GM18867 (cell line): Measurements from ENCODE around the gene ZSWIM4.
"Not testable (repeated sequence)": the region's sequence is repeated elsewhere in the genome, so short reads cannot be mapped to it uniquely, and the experiment has no call there.

Source experiments
- ATAC-seq: cut with Tn5 transposase; IDR thresholded peaks from one replicate; pipeline ENCODE4 v1.9.1; 2021; ENCODE audit warnings: mild to moderate bottlenecking, moderate library complexity; ENCODE audit not compliant: unreplicated experiment

ZSWIM4 gene

DNA sequence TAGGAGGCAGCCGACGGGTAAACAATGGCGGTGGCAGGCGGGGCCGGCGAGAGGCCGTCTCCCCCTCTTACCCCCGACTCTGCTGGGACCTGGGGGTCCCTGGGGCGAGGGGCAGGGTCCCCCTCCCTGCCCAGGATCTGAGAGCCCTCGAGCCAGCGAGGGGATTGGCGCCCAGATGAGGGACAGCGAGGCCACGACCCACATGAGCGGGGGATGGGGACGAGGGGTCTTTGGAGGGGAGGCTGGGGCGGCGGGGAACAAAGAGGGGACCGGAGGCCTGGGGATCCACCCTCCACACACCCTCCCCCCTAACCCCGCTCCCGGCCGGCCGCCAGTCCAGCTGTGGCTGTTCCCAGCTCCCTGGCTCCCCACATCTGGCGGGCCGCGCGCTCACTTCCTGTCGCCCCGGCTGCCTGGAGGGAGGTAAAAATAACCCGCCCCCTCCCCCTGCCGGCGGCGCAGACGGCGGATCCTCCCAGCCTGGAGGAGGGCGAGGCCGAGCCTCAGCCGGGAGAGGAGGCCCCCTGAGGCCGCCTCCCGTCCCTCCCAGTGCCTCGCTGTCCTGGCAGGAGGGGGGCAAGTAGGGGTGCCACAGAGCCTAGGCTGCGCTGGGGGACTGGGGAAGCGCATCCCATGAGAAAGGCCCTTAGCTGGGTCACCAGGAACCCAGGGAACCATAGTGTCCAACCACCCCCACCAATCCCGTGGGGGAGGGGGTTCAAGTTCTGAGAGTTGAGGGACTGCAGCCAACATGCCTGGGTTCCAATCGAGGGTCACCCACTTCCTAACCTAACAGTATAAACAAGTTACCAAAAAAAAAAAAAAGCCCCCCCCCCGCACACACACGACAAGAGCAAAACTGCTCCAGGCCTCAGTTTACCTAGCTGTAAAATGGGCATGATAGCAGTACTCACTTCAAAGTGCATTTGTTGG lies 52.4 kb downstream of the ZSWIM4 start:
- ATAC-seq, result no peak

GRCh38 chr19:13848340-13848677 lies 53.1 kb downstream of the ZSWIM4 start:
- ATAC-seq, result no peak

DNA sequence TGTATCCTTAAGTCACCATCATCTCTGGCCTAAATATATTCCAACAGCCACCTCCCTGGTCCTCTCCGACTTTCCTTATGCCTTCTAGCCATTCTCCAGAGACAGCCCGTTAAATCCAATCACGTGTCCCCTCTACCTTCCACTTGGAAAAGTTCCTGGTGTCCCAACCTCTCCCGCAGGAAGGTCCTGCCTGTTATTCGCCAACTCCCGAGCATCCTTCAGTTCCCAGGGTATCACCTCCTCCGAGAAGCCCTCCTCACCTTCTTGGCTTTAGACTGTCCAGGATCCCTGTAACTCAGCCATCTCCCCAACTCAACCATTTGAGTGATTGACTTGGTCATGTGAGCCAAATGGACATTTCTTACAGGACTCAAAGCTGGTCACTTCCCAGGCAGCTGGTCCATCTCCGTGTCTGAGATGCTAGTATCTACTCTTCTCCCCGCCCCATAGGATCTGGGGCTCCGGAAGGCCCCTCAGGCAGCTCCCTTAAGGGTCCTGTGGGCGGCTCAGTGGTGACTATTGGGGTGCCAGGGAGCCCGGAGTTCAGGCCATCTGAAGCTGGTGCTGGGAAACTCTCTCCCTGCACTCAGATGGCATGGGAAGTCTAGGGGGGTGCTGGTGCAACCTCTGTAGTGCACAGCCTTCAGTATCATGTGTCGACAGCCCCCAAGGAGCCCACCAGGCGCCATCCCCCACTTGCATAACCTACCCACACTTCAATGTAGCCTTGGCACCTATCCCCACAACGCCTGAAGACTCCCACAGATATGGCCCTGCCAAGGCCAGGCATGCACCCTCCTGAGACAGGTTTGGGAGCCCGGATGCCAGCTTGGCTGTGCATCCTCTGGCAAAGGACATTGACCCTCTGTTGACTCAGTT lies 53.8 kb downstream of the ZSWIM4 start:
- no peak for ATAC-seq

GRCh38 chr19:13849991-13850909 lies 55.0 kb downstream of the ZSWIM4 start:
- ATAC-seq, result no peak

- ATAC-seq, result no peak
Measured at GRCh38 chr19:13850910-13851733, 55.9 kb downstream of the ZSWIM4 start.

DNA sequence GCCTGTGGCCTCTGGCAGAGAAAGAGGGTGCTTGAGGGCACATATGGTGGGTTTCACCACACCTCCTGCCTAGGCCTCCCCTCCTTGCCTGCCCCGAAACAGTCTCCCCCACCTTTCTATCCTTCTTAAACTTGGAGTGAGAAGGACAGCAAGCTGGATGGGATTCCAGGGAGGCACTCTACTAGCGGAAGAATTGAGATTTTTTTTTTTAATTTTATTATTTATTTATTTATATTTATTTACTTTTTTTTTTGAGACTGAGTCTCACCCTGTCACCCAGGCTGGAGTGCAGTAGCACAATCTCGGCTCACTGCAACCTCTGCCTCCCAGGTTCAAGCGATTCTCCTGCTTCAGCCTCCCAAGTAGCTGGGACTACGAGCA lies 56.5 kb downstream of the ZSWIM4 start:
- not testable (repeated sequence) for ATAC-seq

GRCh38 chr19:13852171-13852707 lies 57.0 kb downstream of the ZSWIM4 start:
- ATAC-seq, result not testable (repeated sequence)

DNA sequence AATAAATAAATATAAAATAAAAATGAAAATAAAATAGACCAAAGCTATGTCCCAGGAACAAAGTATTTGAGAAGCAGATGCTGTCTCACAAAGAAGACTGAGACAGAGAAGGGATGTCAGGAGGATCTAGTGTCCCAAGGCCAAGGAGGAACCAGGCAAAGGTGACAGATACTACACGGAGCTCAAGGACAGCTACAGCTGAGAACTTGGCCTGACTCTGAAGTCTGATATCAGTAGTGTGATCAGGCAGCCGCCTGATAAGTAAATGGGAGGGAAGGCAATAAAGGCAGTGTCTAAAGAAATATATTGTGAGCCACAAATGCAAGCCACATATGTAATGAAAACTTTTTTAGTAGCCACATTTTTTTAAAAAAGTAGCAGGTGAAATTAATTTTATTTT lies 61.3 kb downstream of the ZSWIM4 start:
- no peak for ATAC-seq

DNA sequence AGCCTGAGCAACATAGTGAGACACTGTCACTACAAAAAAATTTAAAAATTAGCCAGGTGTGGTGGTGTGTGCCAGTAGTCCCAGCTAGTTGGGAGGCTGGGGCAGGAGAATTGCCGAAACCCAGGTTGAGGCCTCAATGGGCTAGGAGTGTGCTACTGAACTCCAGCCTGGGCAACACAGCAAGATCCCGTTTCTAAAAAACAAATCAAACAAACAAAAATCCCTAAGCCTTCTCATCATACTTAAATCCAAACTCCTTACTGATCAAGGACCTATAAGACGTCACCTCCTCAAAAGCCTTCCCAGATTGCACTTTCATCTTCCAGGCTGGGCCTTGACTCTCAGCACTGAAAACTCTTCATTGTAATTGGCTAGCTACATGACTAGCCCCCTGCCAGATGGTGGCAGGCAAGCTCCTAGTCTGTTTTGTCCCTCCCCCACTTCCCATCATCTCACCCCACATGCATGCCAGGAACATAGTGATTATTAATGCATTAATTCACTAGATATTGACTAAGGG lies 64.2 kb downstream of the ZSWIM4 start:
- no peak for ATAC-seq

- ATAC-seq, result no peak
Measured at GRCh38 chr19:13860679-13861391, 65.6 kb downstream of the ZSWIM4 start.

DNA sequence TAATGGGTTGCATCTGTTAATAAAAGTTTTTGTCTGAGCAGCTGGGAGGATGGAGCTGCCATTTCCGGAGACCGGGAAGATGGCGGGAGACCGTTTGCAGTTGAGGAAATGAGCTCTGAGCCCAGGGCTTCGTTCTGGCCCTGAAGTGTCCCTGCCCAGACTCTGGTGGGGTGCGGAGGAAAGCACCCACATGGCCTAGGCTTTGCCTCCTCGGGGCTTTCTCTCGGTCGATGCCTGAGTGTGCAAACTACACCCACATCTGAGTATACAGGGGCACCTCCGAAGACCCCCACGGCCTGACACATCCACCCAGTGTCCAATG lies 66.1 kb downstream of the ZSWIM4 start:
- peak; percentile 27 for ATAC-seq

GRCh38 chr19:13861714-13862531 lies 66.7 kb downstream of the ZSWIM4 start:
- peak; percentile 76 for ATAC-seq

- no peak for ATAC-seq
Measured at GRCh38 chr19:13864046-13864666, 68.9 kb downstream of the ZSWIM4 start.

- ATAC-seq, result no peak
Measured at GRCh38 chr19:13864667-13865570, 69.7 kb downstream of the ZSWIM4 start.

DNA sequence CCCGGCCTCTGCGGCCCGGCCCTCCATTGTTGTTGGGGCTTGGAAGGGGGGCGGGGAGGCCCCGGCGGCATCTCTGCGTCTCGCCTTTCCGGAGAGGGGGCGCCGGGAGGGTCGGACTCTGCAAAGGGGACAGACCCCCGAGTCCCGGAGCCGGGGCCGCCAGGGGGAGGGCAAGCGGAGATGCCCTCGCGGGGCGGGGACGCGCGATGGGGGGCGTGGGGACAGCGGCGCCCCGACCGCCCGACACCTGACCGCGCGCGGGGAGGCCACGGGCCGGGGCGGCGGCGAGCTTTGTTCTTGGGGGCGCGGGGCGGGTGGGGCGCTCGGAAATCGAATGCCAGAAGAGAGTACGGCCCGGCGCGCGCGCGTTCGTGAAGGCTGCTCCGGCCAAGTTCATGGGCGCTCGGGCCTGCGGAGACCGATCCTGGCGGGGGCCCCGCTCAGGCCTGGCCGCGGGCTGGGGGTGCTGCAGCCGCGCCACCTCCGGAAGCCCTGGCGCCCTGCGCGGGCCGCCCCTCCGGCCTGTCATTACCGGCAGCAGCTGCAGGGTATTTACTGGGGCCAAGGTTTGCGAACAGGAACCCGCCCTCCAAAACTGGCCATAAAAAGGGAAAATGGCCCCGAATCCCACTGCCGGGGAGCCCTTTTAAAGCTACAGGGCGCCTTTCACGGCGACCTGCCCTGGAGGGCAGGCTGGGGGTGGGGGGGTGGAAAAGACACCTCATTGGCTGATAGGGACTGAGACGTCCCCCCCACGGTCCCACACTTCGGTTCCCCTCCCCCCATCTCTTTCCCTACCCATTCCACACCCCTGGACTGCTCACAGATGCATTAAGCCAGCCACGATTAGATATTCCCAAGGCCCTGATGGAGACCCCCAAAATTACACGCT lies 70.6 kb downstream of the ZSWIM4 start:
- ATAC-seq, result no peak
